PFSK-1 (cell line): ENCODE measurements around the gene B4GALT2.

Source experiments
- FOXP2 ChIP-seq: optimal IDR thresholded peaks from 2 replicates; pipeline ENCODE3; 2011; ENCODE audit warnings: borderline replicate concordance, control low read depth, inconsistent platforms; ENCODE audit not compliant: insufficient read depth; ENCODE audit errors: extremely low read length, extremely low read depth
- POLR2AphosphoS5 ChIP-seq: IDR thresholded peaks from 2 replicates; pipeline ENCODE4 v1.6.1; 2012; ENCODE audit warnings: low read depth, mild to moderate bottlenecking, control low read depth, low read length, moderate library complexity
- REST ChIP-seq, 2 experiments: IDR thresholded peaks; 2 replicates each; pipeline versions ENCODE4 v1.6.1 to v1.8.0; 2011 to 2012; ENCODE audit warnings: low read depth in 2 of 2, low read length in 2 of 2, control low read depth in 1 of 2, inconsistent platforms in 1 of 2, mild to moderate bottlenecking in 1 of 2, moderate library complexity in 1 of 2; ENCODE audit not compliant: insufficient read depth in 1 of 2
- SIN3A ChIP-seq: IDR thresholded peaks from 2 replicates; pipeline ENCODE4 v1.6.1; 2012; ENCODE audit warnings: mild to moderate bottlenecking, low read length, moderate library complexity, borderline replicate concordance; ENCODE audit not compliant: insufficient read depth
- TAF1 ChIP-seq: IDR thresholded peaks from 2 replicates; pipeline ENCODE4 v1.6.1; 2012; ENCODE audit warnings: low read length, control low read depth, borderline replicate concordance; ENCODE audit not compliant: insufficient read depth

The B4GALT2 gene

GRCh38 chr1:44033756-44034155 lies 54.7 kb downstream of the B4GALT2 start:
- TF ChIP-seq POLR2AphosphoS5 (no peak), REST (IDR thresholded peaks at IDR 0.05; ENCODE audit: insufficient read depth in 1 of 2, low read depth in 2 of 2, low read length in 2 of 2) (no peak), FOXP2 (no peak), TAF1 (no peak), SIN3A (no peak)

GRCh38 chr1:44034423-44034822 lies 55.4 kb downstream of the B4GALT2 start:
- TF ChIP-seq REST (IDR thresholded peaks at IDR 0.05; ENCODE audit: insufficient read depth in 1 of 2, low read depth in 2 of 2, low read length in 2 of 2) (no peak), POLR2AphosphoS5 (no peak), TAF1 (no peak), SIN3A (no peak), FOXP2 (no peak)

GRCh38 chr1:44034976-44035716 lies 56.1 kb downstream of the B4GALT2 start:
- TF ChIP-seq REST (IDR thresholded peaks at IDR 0.05; ENCODE audit: insufficient read depth in 1 of 2, low read depth in 2 of 2, low read length in 2 of 2) (no peak), FOXP2 (no peak), TAF1 (no peak), POLR2AphosphoS5 (no peak), SIN3A (no peak)

GRCh38 chr1:44035726-44036408 lies 56.9 kb downstream of the B4GALT2 start:
- TF ChIP-seq TAF1 (no peak), SIN3A (no peak), FOXP2 (no peak), POLR2AphosphoS5 (no peak), REST (IDR thresholded peaks at IDR 0.05; ENCODE audit: insufficient read depth in 1 of 2, low read depth in 2 of 2, low read length in 2 of 2) (no peak)
